ENCODE data around the gene TXNDC12. TPM values are rescaled to one million over a fixed set of nuclear protein-coding genes. Genes with fewer than 3 reads are reported as not detected.

TXNDC12 gene
- polyA plus RNA-seq, 3 donors from 2014 or later: 75.1 to 108 (median 78.1) TPM

- no peak for DNase-seq
- H3K27ac Mint-ChIP-seq: no peak overlapping the region
Observed at GRCh38 chr1:51973587-51974474, 81.2 kb downstream of the TXNDC12 start.

More at GRCh38 chr1:51973587-51974474, 81.2 kb downstream of the TXNDC12 start:
- Mint-ChIP-seq H3K4me3 (no peak overlapping the region), H3K9me3 (peaks cover 0 to 1% (median 0%) of the 10 kb centered on the region in 6 donors), H3K36me3 (no peaks in the 10 kb centered on the region), H3K27me3 (ENCODE audit: low read depth in 3 of 3) (peaks cover 1 to 7% (median 2%) of the 10 kb centered on the region in 3 donors), H3K4me1 (no peaks in the 10 kb centered on the region)

Other genes with a start within 250 kb of the TXNDC12 start
- gene NRDC, start 176.5 kb downstream of the TXNDC12 start, polyA plus RNA-seq: 100 to 1,000 TPM in 1 of 3 donors, 10 to 100 TPM in 2; 66.2 to 101 (median 82.2) TPM
- not detected for gene RAB3B, start 64.5 kb downstream of the TXNDC12 start, polyA plus RNA-seq
- gene KTI12, start 21.4 kb downstream of the TXNDC12 start, polyA plus RNA-seq: 10 to 100 TPM; 28.8 to 31.8 (median 29.1) TPM
- gene BTF3L4, start 1.1 kb upstream of the TXNDC12 start, polyA plus RNA-seq: 10 to 100 TPM; 52.6 to 70.0 (median 58.7) TPM
- under 1 TPM in 2 of 3 donors, not detected in 1; 0.28 to 0.87 TPM for gene ZFYVE9, start 86.9 kb upstream of the TXNDC12 start, polyA plus RNA-seq